SK-N-SH (cell line): ENCODE results near the gene GDF9. TPM values are rescaled to one million over a fixed set of nuclear protein-coding genes. Genes with fewer than 3 reads are reported as not detected.

Source experiments
- CTCF ChIA-PET: fragments of 300-600, 350-600 bp; formaldehyde crosslinking; extraction: SDS; loops from one replicate; lab custom pipeline; 2021; lab: Yijun Ruan, JAX
- POLR2A ChIA-PET: fragments of 350-600 bp; sonication (Branson Sonifier 250); formaldehyde crosslinking; extraction: SDS; loops from one replicate; lab custom pipeline; 2020; ENCODE audit warnings: antibody characterized with exemption, inconsistent platforms; lab: Yijun Ruan, JAX
- DNase-seq: peaks from one replicate; pipeline ENCODE4 v3.0.0; 2012
- H2AFZ ChIP-seq: fragments of 200-600 bp; sonication (generic); 2 replicates; pipeline ENCODE4 v1.8.1; 2016; ENCODE audit warnings: antibody characterized with exemption, mild to moderate bottlenecking, low read depth
- H3F3A ChIP-seq: fragments of 200-600 bp; sonication (generic); replicated peaks from 2 replicates; pipeline ENCODE3; 2016; ENCODE audit warnings: antibody characterized with exemption, mild to moderate bottlenecking; ENCODE audit not compliant: insufficient read depth
- H3K27ac ChIP-seq, 2 experiments: fragments of 200-500 bp in 1 of 2; fragments of 200-600 bp in 1 of 2; sonication (Bioruptor generic) in 1 of 2; sonication (generic), shearing (Covaris generic) in 1 of 2; 2 replicates each; pipeline versions ENCODE4 v1.5.1 to v1.6.1; 2014 to 2016; ENCODE audit warnings: low read depth in 2 of 2, inconsistent platforms in 1 of 2, low read length in 1 of 2, mild to moderate bottlenecking in 1 of 2, mixed read lengths in 1 of 2
- H3K27me3 ChIP-seq: fragments of 200-600 bp; sonication (generic), shearing (Covaris generic); 2 replicates; pipeline ENCODE4 v1.6.1; 2016; ENCODE audit warnings: mixed run types; ENCODE audit not compliant: insufficient read depth
- H3K36me3 ChIP-seq, 2 experiments: fragments of 200-500 bp in 1 of 2; fragments of 200-600 bp in 1 of 2; sonication (Bioruptor generic) in 1 of 2; sonication (generic) in 1 of 2; replicated peaks in 1 of 2; 2 replicates each; pipeline versions ENCODE3 to v1.5.1; 2014 to 2016; ENCODE audit warnings: low read length in 1 of 2, mild to moderate bottlenecking in 1 of 2; ENCODE audit not compliant: insufficient read depth in 2 of 2, control insufficient read depth in 1 of 2
- H3K4me1 ChIP-seq, 2 experiments: fragments of 200-500 bp in 1 of 2; fragments of 200-600 bp in 1 of 2; sonication (Bioruptor generic) in 1 of 2; sonication (generic), shearing (Covaris generic) in 1 of 2; 2 replicates each; pipeline versions ENCODE4 v1.5.1 to v1.6.1; 2014 to 2016; ENCODE audit warnings: low read depth in 1 of 2, low read length in 1 of 2, mixed run types in 1 of 2; ENCODE audit not compliant: insufficient read depth in 2 of 2, control insufficient read depth in 1 of 2
- H3K4me2 ChIP-seq: fragments of 200-600 bp; sonication (generic), shearing (Covaris generic); 2 replicates; pipeline ENCODE4 v1.6.1; 2017; ENCODE audit warnings: mixed run types
- H3K4me3 ChIP-seq, 2 experiments: fragments of 200-500 bp in 1 of 2; fragments of 200-600 bp in 1 of 2; sonication (Bioruptor generic) in 1 of 2; sonication (generic), shearing (Covaris generic) in 1 of 2; 2 replicates each; pipeline versions ENCODE4 v1.5.1 to v1.8.1; 2014 to 2016; ENCODE audit warnings: low read depth in 2 of 2, inconsistent platforms in 1 of 2, low read length in 1 of 2, mild to moderate bottlenecking in 1 of 2, mixed read lengths in 1 of 2, moderate library complexity in 1 of 2
- H3K79me2 ChIP-seq: fragments of 200-600 bp; sonication (generic); 2 replicates; pipeline ENCODE4 v1.8.1; 2017; ENCODE audit warnings: mild to moderate bottlenecking; ENCODE audit not compliant: insufficient read depth
- H3K9ac ChIP-seq: fragments of 200-600 bp; sonication (generic); 2 replicates; pipeline ENCODE4 v1.6.1; 2017; ENCODE audit warnings: mixed run types
- H3K9me2 ChIP-seq: fragments of 200-600 bp; sonication (generic); 2 replicates; pipeline ENCODE4 v1.6.1; 2017; ENCODE audit warnings: mixed run types
- H3K9me3 ChIP-seq: fragments of 200-600 bp; sonication (generic); 2 replicates; pipeline ENCODE4 v1.6.1; 2017; ENCODE audit warnings: mixed run types, mild to moderate bottlenecking, moderate library complexity
- H4K20me1 ChIP-seq: fragments of 200-600 bp; sonication (generic); 2 replicates; pipeline ENCODE4 v1.6.1; 2017; ENCODE audit warnings: mild to moderate bottlenecking, mixed run types; ENCODE audit not compliant: insufficient read depth
- CHD2 ChIP-seq: fragments of 150-350 bp; IDR thresholded peaks from 2 replicates; pipeline ENCODE4 v1.6.1; 2018; ENCODE audit warnings: low read length; ENCODE audit not compliant: partially characterized antibody
- CTCF ChIP-seq: fragments of 200-600 bp; sonication (generic); IDR thresholded peaks from 2 replicates; pipeline ENCODE4 v1.6.1; 2017; ENCODE audit warnings: antibody characterized with exemption, mild to moderate bottlenecking, moderate library complexity
- EP300 ChIP-seq, 2 experiments: IDR thresholded peaks; 2 replicates each; pipeline versions ENCODE4 v1.4.0 to v1.6.1; 2012; ENCODE audit warnings: borderline replicate concordance in 1 of 2, low read depth in 1 of 2, low read length in 1 of 2
- EZH2phosphoT487 ChIP-seq: fragments of 200-600 bp; sonication (generic); IDR thresholded peaks from 2 replicates; pipeline ENCODE4 v1.6.1; 2017; ENCODE audit warnings: low read depth, mixed run types, mild to moderate bottlenecking, antibody characterized with exemption, moderate library complexity, borderline replicate concordance
- FOXJ3 ChIP-seq: sonication (generic); formaldehyde crosslinking; IDR thresholded peaks from 2 replicates; pipeline ENCODE4 v1.5.1; 2020; ENCODE audit warnings: mild to moderate bottlenecking, missing genetic modification reagents
- FOXM1 ChIP-seq: IDR thresholded peaks from 2 replicates; pipeline ENCODE4 v1.4.0; 2012; ENCODE audit warnings: low read depth, mild to moderate bottlenecking
- IRF3 ChIP-seq: fragments of 150-350 bp; IDR thresholded peaks from 2 replicates; pipeline ENCODE4 v1.6.1; 2016; ENCODE audit warnings: mild to moderate bottlenecking, low read depth, low read length
- MAX ChIP-seq: IDR thresholded peaks from 2 replicates; pipeline ENCODE4 v1.4.0; 2012; ENCODE audit warnings: low read depth
- MEF2A ChIP-seq: IDR thresholded peaks from 2 replicates; pipeline ENCODE4 v1.4.0; 2012; ENCODE audit warnings: low read depth, borderline replicate concordance
- MXI1 ChIP-seq: IDR thresholded peaks from 2 replicates; pipeline ENCODE4 v1.6.1; 2012; ENCODE audit warnings: mild to moderate bottlenecking, low read depth, low read length, improper control_type of control experiment
- NFIC ChIP-seq: IDR thresholded peaks from 2 replicates; pipeline ENCODE4 v1.4.0; 2012; ENCODE audit warnings: borderline replicate concordance
- PBX3 ChIP-seq: IDR thresholded peaks from 2 replicates; pipeline ENCODE4; 2012
- RAD21 ChIP-seq: IDR thresholded peaks from 2 replicates; pipeline ENCODE4 v1.6.1; 2012; ENCODE audit warnings: mild to moderate bottlenecking, low read length
- RCOR1 ChIP-seq: fragments of 150-350 bp; IDR thresholded peaks from 2 replicates; pipeline ENCODE4 v1.6.1; 2017; ENCODE audit warnings: antibody characterized with exemption, low read length
- REST ChIP-seq: IDR thresholded peaks from 2 replicates; pipeline ENCODE4 v1.6.1; 2012; ENCODE audit warnings: mild to moderate bottlenecking, low read depth, low read length, moderate library complexity
- SIN3A ChIP-seq: IDR thresholded peaks from 2 replicates; pipeline ENCODE4 v1.6.1; 2012; ENCODE audit warnings: low read depth, mild to moderate bottlenecking, low read length, moderate library complexity, borderline replicate concordance
- SMC3 ChIP-seq: IDR thresholded peaks from 2 replicates; pipeline ENCODE4 v1.6.1; 2012; ENCODE audit warnings: low read depth, low read length, improper control_type of control experiment
- TCF12 ChIP-seq: IDR thresholded peaks from 2 replicates; pipeline ENCODE4 v1.4.0; 2012
- YY1 ChIP-seq: IDR thresholded peaks from 2 replicates; pipeline ENCODE4 v1.4.0; 2012; ENCODE audit warnings: low read depth, mild to moderate bottlenecking
- WGBS: methylation state at CpG from one replicate; pipeline ENCODE4 v1.1.6; 2017; ENCODE audit warnings: low lambda C conversion rate; 5-methylcytosine and 5-hydroxymethylcytosine counted together
- polyA plus RNA-seq, 3 experiments: library from polyadenylated mRNA; depleted of rRNA; stranded (reverse); fragments of >200 nt; gene quantifications; 2 replicates each; pipeline ENCODE4 v1.2.3, GENCODE V29; 2012

GDF9 gene
- polyA plus RNA-seq, 1 of the 3 experiments (the other 2 are of a cell fraction), result 0.82 TPM

GRCh38 chr5:132821791-132822190 lies 44.5 kb downstream of the GDF9 start:
- Histone ChIP-seq H3F3A (peaks cover 4% of the 10 kb centered on the region), H3K36me3 (no peaks in the 10 kb centered on the region), H3K9ac (no peak overlapping the region), H3K4me3 (no peak overlapping the region), H3K9me3 (no peaks in the 10 kb centered on the region), H3K4me2 (no peak overlapping the region), H3K27me3 (no peaks in the 10 kb centered on the region), H3K27ac (peak overlapping the region in 1 of 2 experiments; percentile 19; a peak in 1 of 4 replicates), H2AFZ (no peak overlapping the region), H4K20me1 (no peaks in the 10 kb centered on the region), H3K79me2 (no peaks in the 10 kb centered on the region), H3K9me2 (no peaks in the 10 kb centered on the region), H3K4me1 (peaks cover 0 to 6% of the 10 kb centered on the region in 2 experiments; a peak in 1 of 4 replicates)
- TF ChIP-seq TCF12 (peak; percentile 30; the same call in 1 of the 2 replicates), CTCF (no peak), SIN3A (no peak)
- WGBS, result 86% methylated on average over 1 of the region's 1 CpG
- no peak for DNase-seq
- CTCF ChIA-PET, result interaction anchor here (2.1 to 6.8 kb wide), 4 partner anchors 10 to 294 kb away, joined by 8 to 105 read pairs (median 93); partner anchors contain the start of genes GDF9, SHROOM1 and UQCRQ
- POLR2A ChIA-PET, result no interaction called here

GRCh38 chr5:132821350-132821749 lies 44.9 kb downstream of the GDF9 start:
- 0 out of 2 replicates have a peak overlapping the region, but pooled peaks have one; percentile 8 for H3K4me2 ChIP-seq
- no peak overlapping the region for H3K9ac ChIP-seq
- H3K27me3 ChIP-seq, result no peaks in the 10 kb centered on the region
- H3K9me2 ChIP-seq, result no peaks in the 10 kb centered on the region
- WGBS, result 85% methylated on average over 3 of the region's 3 CpGs
- no peak for DNase-seq
- no peaks in the 10 kb centered on the region for H3K9me3 ChIP-seq
- H3K36me3 ChIP-seq, result no peaks in the 10 kb centered on the region
- H3F3A ChIP-seq, result peaks cover 7% of the 10 kb centered on the region
- peaks cover 0 to 6% of the 10 kb centered on the region in 2 experiments; a peak in 1 of 4 replicates for H3K4me1 ChIP-seq
- H3K27ac ChIP-seq, result peak overlapping the region in 1 of 2 experiments; percentile 19; a peak in 1 of 4 replicates
- POLR2A ChIA-PET, result no interaction called here
- H2AFZ ChIP-seq, result no peak overlapping the region
- CTCF ChIA-PET, result interaction anchor here (1.5 to 6.8 kb wide), 14 partner anchors 11 to 294 kb away, joined by 4 to 105 read pairs (median 13); partner anchors contain the start of genes GDF9, KIF3A, SHROOM1 and UQCRQ
- no peaks in the 10 kb centered on the region for H3K79me2 ChIP-seq
- H3K4me3 ChIP-seq, result no peak overlapping the region
- no peaks in the 10 kb centered on the region for H4K20me1 ChIP-seq
- no peak for TF ChIP-seq RCOR1
- no peak for TF ChIP-seq SIN3A
- TF ChIP-seq MEF2A, result no peak
- TF ChIP-seq YY1, result no peak
- TF ChIP-seq MAX, result no peak
- no peak for TF ChIP-seq FOXM1
- TF ChIP-seq SMC3, result no peak
- TF ChIP-seq PBX3, result no peak
- no peak for TF ChIP-seq IRF3
- TF ChIP-seq MXI1, result no peak
- no peak for TF ChIP-seq CHD2
- no peak for TF ChIP-seq EP300 (IDR thresholded peaks at IDR 0.05; ENCODE audit: borderline replicate concordance in 1 of 2, low read depth in 1 of 2, low read length in 1 of 2)
- TF ChIP-seq REST, result no peak
- TF ChIP-seq RAD21, result no peak
- TF ChIP-seq TCF12, result no peak
- TF ChIP-seq EZH2phosphoT487, result no peak
- TF ChIP-seq NFIC, result no peak
- TF ChIP-seq FOXJ3, result no peak
